Osteoblast (primary cell): Measurements from ENCODE around the gene GATAD2A. TPM values are rescaled to one million over a fixed set of nuclear protein-coding genes. Genes with fewer than 3 reads are reported as not detected.

Experiments used
- DNase-seq: peaks from one replicate; pipeline ENCODE4 v3.0.0; 2011; ENCODE audit warnings: low spot score, mixed read lengths; ENCODE audit not compliant: insufficient read length; ENCODE audit errors: missing footprints
- H2AFZ ChIP-seq: 2 replicates; pipeline ENCODE4 v1.6.0; 2011; ENCODE audit warnings: mild to moderate bottlenecking, low read length
- H3K27ac ChIP-seq: 2 replicates; pipeline ENCODE4 v1.5.1; 2011; ENCODE audit warnings: mild to moderate bottlenecking, low read depth, low read length, moderate library complexity
- H3K27me3 ChIP-seq: 2 replicates; pipeline ENCODE4 v1.6.0; 2012; ENCODE audit warnings: mild to moderate bottlenecking, control low read depth, inconsistent platforms, low read length, moderate library complexity; ENCODE audit not compliant: insufficient read depth
- H3K36me3 ChIP-seq: 2 replicates; pipeline ENCODE4 v1.5.1; 2011; ENCODE audit warnings: mild to moderate bottlenecking, low read length, control low read depth, moderate library complexity; ENCODE audit not compliant: insufficient read depth
- H3K4me1 ChIP-seq: 2 replicates; pipeline ENCODE4 v1.5.1; 2011; ENCODE audit warnings: mild to moderate bottlenecking, low read length, control low read depth, moderate library complexity; ENCODE audit not compliant: insufficient read depth
- H3K4me2 ChIP-seq: 2 replicates; pipeline ENCODE4 v1.6.0; 2011; ENCODE audit warnings: mild to moderate bottlenecking, low read length; ENCODE audit not compliant: insufficient read depth
- H3K4me3 ChIP-seq: fragments of 200-600 bp; sonication (generic); 3 replicates; pipeline ENCODE4 v1.5.1; 2012; ENCODE audit warnings: mild to moderate bottlenecking, low read length, inconsistent platforms; ENCODE audit not compliant: insufficient read depth
- H3K79me2 ChIP-seq: 2 replicates; pipeline ENCODE4 v1.6.0; 2012; ENCODE audit warnings: mild to moderate bottlenecking, low read length, control low read depth, inconsistent platforms; ENCODE audit not compliant: insufficient read depth
- H3K9me3 ChIP-seq: 2 replicates; pipeline ENCODE4 v1.5.1; 2011; ENCODE audit warnings: low read depth, low read length, control low read depth
- H4K20me1 ChIP-seq: 2 replicates; pipeline ENCODE4 v1.6.0; 2012; ENCODE audit warnings: mild to moderate bottlenecking, low read length, control low read depth; ENCODE audit not compliant: insufficient read depth
- CTCF ChIP-seq: IDR thresholded peaks from 2 replicates; pipeline ENCODE4 v1.5.1; 2011; ENCODE audit warnings: mild to moderate bottlenecking, low read depth, low read length, moderate library complexity; ENCODE audit errors: extremely low read depth
- small RNA-seq: library from RNA; depleted of rRNA; stranded (forward); fragments of <200 nt; gene quantifications from one replicate; pipeline ENCODE3, GENCODE V24; 2012
- total RNA-seq: library from RNA; depleted of rRNA; stranded (reverse); fragments of >200 nt; gene quantifications from 2 replicates; pipeline ENCODE4 v1.2.3, GENCODE V29; 2012

Gene GATAD2A
- total RNA-seq, 1 donor = 48.9 TPM

DNA sequence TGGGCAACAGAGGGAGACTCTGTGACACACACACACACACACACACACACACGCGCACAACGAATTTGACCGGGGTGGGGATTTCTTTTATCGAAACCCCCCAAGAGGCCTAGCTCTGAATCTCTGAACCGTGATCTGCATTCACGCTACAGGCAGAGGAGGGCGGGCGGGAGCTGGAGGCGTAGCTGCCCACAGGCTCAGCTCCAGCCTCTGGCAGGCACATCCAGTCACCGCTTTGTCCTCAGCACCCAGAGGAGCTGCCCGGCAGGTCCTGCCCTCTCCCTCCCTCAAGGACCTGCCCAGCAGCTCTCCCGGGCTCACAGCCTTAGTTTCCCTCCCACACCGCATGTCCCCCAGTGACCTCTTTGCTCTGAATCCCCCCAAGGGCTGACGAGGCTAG is 152.6 kb downstream of the GATAD2A start:
- DNase-seq = peak; percentile 53
- no peaks in the 10 kb centered on the region for H3K36me3 ChIP-seq
- TF ChIP-seq CTCF = no peak
- no peak overlapping the region for H2AFZ ChIP-seq
- H3K27ac ChIP-seq = no peak overlapping the region
- no peaks in the 10 kb centered on the region for H3K4me1 ChIP-seq
- no peaks in the 10 kb centered on the region for H4K20me1 ChIP-seq
- H3K27me3 ChIP-seq = no peaks in the 10 kb centered on the region
- H3K9me3 ChIP-seq = no peaks in the 10 kb centered on the region
- H3K4me2 ChIP-seq = no peak overlapping the region
- H3K79me2 ChIP-seq = no peaks in the 10 kb centered on the region
- no peak overlapping the region for H3K4me3 ChIP-seq

Small RNAs within 50 kb of the gene (small RNA-seq; reads per million reads assigned to genes)
- gene MIR640 = not detected

Other genes starting within 250 kb of the GATAD2A start
- 0.29 and 0.36 TPM in 2 replicates for gene MEF2B, start 235.4 kb upstream of the GATAD2A start, total RNA-seq
- 16.2 and 17.4 TPM in 2 replicates for gene BORCS8, start 213.5 kb upstream of the GATAD2A start, total RNA-seq
- 37.4 and 47.4 TPM in 2 replicates for gene RFXANK, start 213.4 kb upstream of the GATAD2A start, total RNA-seq
- 6.2 and 6.5 TPM in 2 replicates for gene NR2C2AP, start 202.3 kb upstream of the GATAD2A start, total RNA-seq
- gene NCAN, start 193.7 kb upstream of the GATAD2A start, total RNA-seq = under 0.01 TPM in 1 of 2 replicates, not detected in the other
- 0.29 and 0.36 TPM in 2 replicates for gene TM6SF2, start 132.4 kb upstream of the GATAD2A start, total RNA-seq
- gene SUGP1, start 85.2 kb upstream of the GATAD2A start, total RNA-seq = 27.1 and 31.2 TPM in 2 replicates
- 37.1 and 39.1 TPM in 2 replicates for gene MAU2, start 84.8 kb upstream of the GATAD2A start, total RNA-seq
- 2.7 and 4.3 TPM in 2 replicates for gene TSSK6, start 109.9 kb downstream of the GATAD2A start, total RNA-seq
- 160 and 202 TPM in 2 replicates for gene NDUFA13, start 110.5 kb downstream of the GATAD2A start, total RNA-seq
- under 0.01 and 0.29 TPM in 2 replicates for gene YJEFN3, start 123.2 kb downstream of the GATAD2A start, total RNA-seq
- 0.72 and 0.88 TPM in 2 replicates for gene CILP2, start 132.6 kb downstream of the GATAD2A start, total RNA-seq
- gene PBX4, start 213.0 kb downstream of the GATAD2A start, total RNA-seq = 0.36 and 0.88 TPM in 2 replicates
- gene LPAR2, start 222.5 kb downstream of the GATAD2A start, total RNA-seq = 0.72 and 0.88 TPM in 2 replicates
- gene GMIP, start 238.0 kb downstream of the GATAD2A start, total RNA-seq = 4.7 and 6.5 TPM in 2 replicates